IPS-NIHi7 (cell line): Measurements from ENCODE around the gene FASTKD1.
"Not testable (repeated sequence)": the region's sequence is repeated elsewhere in the genome, so short reads cannot be mapped to it uniquely, and the experiment has no call there.

Experiments
- DNase-seq: peaks from one replicate; pipeline ENCODE4 v3.0.0; 2012; ENCODE audit warnings: mixed read lengths; ENCODE audit errors: extremely low spot score

FASTKD1 gene

DNA sequence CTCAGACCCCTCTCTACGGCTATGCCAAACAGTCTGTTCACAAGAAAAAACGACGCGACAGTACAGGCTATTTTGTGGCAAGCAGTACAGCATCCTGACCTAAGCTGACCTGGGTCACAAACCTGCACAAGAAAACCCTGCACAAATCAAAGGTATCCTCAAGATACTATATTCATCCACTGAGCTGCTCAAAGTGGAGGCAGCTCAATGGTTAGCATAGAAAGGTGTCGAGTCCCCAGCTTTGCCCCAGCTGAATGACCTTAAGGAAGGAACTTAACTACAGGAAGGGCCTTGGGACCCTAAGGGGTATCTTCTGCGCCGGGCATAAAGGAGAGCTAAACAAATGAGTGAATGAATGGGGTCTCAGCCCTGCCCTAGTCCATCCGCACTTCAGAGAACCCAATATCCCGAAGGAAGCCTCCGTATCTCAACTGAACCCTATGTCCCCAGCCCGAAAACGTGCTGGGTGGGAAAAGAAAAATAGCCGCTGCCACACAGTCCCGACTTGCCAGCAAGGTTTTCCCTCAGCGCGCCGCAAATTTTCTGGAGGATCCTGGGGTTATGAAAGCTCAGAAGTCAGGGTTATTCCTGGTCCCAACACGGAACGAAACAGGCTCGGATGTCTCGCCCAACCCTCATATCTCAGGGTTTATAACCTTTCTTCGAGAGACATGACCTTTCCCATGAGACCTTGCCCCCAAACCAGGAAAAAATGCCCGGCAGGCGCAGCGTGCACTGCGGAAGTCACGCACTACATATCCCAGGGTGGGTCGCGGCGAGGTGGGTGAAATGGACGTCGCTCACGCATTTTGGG, at the start of gene FASTKD1:
Gene FASTKD1, minus strand, starts transcription at position 706 of the 814 bp plus-strand sequence. CDS start 1,836 bp downstream, outside the sequence.
- DNase-seq, result peak; percentile 87

DNA sequence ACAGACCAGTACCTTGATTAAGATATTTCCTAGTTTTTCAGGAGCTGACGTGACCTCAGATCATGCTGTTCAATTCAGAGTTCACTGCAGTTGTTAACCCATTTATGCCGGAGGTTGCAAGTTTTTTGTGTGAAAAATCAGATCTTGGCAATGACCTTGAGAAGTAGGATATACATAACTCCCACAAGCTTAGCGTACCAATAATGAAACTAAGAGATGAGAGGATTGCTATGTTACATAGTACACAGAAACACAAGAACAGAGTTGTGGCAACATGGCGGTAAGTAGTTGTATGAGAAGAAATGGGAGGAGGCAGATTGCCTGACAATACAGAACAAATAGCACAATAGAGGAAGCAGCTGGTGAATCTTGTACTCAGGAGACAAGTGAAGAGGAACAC, 49.6 kb upstream of the FASTKD1 start:
- no peak for DNase-seq

DNA sequence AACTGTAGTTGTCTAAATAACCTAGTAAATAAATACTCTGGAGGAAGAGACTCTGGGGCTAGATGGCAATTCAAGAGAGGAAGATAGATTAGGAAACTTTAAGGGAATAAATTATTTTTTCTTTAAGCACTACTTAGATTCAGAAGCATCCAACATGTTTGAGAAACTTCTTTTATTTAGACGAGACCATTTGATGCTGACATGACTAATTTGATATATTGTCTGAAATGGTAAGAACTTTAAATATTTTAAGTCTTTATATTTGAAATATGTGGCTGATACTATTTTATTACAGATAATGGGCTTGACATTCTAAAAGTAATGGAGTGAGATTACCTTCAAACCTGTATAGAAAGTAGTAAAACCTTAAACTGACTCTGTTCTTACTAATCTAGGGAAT, 46.8 kb upstream of the FASTKD1 start:
- no peak for DNase-seq

GRCh38 chr2:169619946-169620345, 46.3 kb upstream of the FASTKD1 start:
- no peak for DNase-seq

DNA sequence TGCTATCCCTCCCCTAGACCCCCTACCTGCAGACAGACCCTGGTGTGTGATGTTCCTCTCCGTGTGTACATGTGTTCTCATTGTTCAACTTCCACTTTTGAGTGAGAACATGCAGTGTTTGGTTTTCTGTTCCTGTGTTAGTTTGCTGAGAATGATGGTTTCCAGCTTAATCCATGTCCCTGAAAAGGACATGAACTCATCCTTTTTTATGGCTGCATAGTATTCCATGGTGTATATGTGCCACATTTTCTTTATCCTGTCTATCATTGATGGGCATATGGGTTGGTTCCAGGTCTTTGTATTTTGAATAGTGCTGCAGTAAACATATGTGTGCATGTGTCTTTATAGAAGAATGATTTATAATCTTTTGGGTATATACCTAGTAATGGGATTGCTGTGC, 42.3 kb upstream of the FASTKD1 start:
- not testable (repeated sequence) for DNase-seq

DNA sequence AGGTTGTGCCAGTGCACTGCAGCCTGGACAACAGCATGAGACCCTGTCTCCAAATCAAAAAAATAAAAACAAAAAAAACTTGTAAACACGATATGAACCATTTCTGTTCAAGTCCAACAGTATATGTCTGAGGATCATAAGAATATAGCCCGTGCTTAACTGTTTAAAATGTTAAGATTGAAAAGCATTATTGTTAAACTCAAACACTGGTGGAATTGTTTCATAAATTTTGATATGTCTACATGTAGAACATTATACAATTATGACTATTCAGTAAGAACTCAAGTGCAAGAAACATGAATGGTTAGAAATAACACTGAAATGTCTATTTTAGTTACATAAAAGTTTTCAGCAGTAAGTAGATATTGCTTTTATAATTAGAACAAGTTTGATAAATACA, 40.2 kb upstream of the FASTKD1 start:
- DNase-seq, result no peak

GRCh38 chr2:169609264-169609663, 35.6 kb upstream of the FASTKD1 start:
- DNase-seq, result no peak

DNA sequence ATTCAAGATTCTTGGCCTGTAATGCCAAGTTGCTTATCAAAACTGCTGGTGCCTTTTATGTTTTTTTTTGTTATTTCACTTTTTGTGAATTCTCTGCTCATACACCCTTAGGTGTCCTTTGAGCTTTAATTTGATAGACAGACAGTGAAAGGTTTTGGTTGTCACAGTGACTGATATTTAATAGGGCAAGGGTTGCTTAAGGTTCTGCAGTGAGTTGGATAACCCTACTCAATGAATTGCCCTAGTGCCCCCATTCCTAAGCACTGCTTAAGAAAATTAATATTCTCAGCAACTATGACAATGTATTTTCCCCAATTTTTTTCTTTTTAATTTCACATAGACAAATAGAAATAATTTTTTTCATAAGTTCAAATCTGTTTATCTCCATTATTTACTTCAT, 25.9 kb upstream of the FASTKD1 start:
- DNase-seq, result no peak

GRCh38 chr2:169598982-169599381, 25.3 kb upstream of the FASTKD1 start:
- DNase-seq, result no peak

DNA sequence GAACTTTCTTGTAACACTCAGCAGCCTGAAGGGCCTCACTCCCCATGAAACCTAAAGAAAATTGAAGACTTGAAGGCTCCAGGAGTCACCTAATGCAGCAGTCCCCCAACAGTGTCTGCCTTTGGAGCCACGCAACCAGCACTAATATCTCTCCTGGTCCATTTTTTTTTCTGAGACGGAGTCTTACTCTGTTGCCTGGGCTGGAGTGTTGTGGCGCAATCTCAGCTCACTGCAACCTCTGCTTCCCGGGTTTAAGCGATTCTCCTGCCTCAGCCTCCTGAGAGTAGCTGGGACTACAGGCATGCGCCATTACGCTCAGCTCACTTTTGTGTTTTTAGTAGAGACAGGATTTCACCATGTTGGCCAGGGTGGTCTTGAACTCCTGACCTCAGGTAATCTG, 22.9 kb upstream of the FASTKD1 start:
- not testable (repeated sequence) for DNase-seq

DNA sequence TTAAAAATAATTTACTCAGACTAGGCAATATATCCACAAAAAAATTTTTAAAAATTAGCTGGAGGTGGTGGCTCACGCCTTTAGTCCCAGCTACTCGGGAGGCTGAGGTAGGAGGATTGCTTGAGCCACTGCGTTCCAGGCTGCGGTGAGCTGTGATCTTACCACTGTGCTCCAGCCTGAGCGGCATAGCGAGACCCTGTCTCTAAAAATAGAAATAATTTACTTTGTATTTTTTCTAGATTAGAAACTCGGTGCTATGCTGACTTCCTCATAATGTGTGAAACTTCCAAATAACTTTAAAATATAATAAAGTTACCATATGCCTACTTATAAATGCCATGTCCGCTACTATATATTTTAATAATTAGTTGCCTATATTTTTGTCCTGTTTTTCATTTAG, 17.1 kb upstream of the FASTKD1 start:
- no peak for DNase-seq

- DNase-seq, result no peak
Measured at GRCh38 chr2:169585673-169586072, 12.0 kb upstream of the FASTKD1 start.

DNA sequence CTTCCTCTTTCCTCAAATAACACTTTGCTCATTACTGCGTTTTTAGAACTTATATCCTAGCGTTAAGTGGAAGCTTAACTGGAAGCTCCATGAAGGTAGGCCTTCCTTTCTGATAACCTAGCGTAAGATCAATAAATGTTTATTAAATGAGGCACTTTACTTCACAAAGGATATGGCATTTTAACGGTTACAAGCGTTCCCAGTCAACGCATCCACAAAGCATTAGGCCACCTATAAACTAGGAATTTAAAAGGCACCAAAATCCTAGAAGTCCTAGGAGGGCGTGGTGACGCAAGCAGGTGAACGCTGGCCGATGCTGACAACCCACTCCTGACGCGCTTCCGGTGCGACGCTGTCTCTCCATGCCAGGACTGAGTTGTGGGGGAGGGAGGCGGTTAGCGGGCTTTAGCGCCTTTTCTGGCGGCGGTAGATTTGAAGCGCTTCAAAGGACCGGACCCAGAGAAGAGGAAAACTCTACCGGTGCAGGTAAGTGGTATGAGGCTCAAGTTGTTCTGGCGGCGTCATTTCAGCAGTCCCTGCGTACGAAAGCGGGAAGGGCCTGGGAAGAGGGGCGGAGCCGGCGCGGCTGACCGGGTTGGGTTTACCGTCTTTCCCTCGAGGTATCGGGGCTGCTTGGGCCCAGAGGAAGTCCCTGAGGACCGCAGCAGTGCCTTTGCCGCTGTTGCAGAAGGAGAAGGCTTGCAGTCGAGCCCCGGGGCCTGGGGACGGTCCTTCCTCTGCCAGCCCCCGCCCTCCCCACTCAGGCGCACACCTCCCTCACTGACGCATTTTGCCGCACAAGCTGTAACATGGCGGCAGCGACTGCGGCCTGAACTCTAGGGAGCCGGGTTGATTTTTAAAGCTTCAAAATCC, 10.6 kb upstream of the FASTKD1 start, which contains the start of gene PPIG:
Gene PPIG, plus strand, starts transcription at position 347 of the 873 bp plus-strand sequence. CDS start 19,691 bp downstream, outside the sequence.
- DNase-seq, result peak; percentile 90

DNA sequence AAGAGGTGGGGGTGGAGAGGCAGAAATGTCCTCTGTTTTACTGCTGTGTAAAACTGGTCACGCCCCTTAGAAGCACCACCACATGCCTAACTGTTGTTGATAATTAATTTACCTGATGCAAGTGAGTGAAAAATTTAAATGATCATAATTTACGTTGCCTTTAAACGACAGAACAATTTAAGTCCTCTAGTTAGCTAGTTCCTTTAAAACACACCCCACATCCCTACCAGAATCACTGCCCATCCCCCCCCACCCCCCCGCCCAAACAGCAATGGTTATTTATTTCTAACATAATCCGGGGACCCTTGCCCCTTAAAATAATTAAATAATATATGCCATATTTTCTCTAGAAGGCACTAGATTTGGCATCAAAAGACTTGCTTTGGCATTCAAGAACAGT, 9.9 kb upstream of the FASTKD1 start:
- DNase-seq, result no peak

DNA sequence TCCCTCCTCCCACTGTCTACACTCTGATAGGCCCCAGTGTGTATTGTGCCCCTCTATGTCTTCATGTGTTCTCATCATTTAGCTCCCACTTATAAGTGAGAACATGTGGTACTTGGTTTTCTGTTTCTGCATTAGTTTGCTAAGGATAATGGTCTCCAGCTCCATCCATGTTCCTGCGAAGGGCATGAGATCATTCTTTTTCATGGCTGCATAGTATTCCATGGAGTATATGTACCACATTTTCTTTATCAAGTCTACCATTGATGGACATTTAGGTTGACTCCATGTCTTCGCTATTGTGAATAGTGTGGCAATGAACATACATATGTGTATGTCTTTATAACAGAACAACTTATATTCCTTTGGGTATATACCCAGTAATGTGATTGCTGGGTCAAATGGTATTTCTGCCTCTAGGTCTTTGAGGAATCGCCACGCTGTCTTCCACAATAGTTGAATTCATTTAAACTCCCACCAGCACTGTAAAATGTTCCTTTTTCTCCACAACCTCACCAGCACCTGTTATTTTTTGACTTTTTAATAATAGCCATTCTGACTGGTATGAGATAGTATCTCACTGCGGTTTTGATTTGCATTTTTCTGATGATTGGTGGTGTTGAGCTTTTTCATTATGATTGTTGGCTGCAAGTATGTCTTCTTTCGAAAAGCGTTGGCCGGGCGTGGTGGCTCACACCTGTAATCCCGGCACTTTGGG, 9.0 kb upstream of the FASTKD1 start:
- DNase-seq, result not testable (repeated sequence)

- DNase-seq, result no peak
Measured at GRCh38 chr2:169579044-169579443, 5.4 kb upstream of the FASTKD1 start.

GRCh38 chr2:169575264-169575663, 1.6 kb upstream of the FASTKD1 start:
- not testable (repeated sequence) for DNase-seq

- DNase-seq, result not testable (repeated sequence)
Measured at GRCh38 chr2:169574539-169574938, 874 bp upstream of the FASTKD1 start.

DNA sequence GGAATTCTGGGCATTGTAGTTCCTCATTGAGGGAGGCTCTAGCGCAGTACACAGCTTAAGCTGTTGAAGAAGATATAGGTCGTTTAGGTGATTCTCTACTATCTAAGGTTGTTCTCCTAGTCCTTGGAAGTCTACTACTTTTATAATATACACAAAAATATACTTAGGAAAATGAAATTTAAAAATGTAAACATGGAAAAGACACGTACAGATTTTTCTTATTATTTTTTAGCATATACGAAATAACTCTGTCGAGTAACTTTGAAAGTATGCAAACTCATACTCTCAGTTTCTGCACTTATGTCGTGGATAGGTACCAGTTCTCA, 272 bp upstream of the FASTKD1 start:
- DNase-seq, result no peak

DNA sequence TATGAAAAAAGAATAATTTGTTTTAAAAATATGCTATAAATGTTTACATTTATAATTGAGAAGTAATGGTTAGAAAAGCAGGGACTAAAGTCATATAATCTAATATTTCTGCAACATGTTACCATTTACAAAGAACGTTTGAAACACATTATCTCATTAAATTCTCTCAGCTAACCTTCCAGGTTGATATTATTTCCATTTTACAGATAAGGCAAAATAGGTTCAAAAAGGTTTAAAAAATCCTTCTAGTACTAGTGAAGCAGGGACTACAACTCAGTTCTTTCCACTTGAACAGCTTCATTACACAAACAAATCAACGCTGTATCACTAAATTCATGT, 875 bp downstream of the FASTKD1 start:
- DNase-seq, result no peak

GRCh38 chr2:169572189-169572588, 1.5 kb downstream of the FASTKD1 start:
- no peak for DNase-seq

DNA sequence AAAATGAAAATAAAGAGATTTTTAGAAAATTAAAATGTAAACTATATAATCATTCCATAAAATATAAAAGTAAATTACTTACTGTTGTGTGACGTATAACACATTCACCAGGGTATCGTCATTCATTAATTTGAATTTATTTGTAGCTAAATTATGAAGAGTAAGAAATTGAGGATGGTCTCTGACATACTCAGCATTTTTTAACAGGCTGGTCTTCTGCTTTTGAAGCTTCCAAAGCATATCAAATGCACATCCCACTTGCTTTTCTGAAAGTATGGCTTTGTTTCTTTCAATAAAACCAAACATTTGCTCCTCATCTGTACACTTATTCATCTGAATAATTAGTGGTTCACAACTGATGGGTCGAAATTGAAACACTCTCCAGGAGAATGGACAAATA, 2.1 kb downstream of the FASTKD1 start:
- DNase-seq, result no peak
